ENCODE results near the gene GDF7. TPM values are rescaled to one million over a fixed set of nuclear protein-coding genes. Genes with fewer than 3 reads are reported as not detected.

Gene GDF7
- polyA plus RNA-seq, 1 donor (not counting 4 experiments of a cell fraction or from before 2014, with no cell fraction given), result not detected

DNA sequence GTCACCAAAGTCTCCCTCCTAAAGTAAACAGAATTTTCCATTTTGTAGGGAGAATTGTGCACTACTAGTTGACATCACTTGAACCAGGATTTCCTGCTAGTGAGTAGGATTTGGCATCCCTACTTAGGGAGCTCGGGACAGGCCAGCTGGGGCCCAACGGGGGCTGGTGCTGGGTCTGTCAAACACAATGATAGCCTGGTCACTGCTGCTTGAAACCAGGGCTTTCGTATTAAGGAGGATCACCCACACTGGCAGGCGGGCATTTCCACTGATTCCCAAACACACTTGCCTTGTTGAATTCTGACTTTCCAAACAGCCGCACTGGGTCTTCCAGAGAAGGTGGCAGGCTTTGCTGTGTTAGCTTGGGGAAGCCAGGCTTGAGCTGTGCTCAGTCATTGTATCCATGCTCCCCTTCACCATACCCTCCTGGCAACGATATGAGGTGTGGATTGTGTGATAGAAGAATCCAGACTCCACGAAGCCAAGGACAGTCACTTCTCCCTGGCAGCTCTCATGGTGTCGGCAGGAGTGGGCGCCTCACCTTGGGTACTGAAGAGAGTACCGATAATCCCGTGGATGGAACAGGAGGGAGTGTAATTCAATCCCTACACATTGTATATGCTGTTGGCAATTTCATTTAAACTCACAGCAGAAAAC, 7.5 kb downstream of the GDF7 start:
- no peaks in the 10 kb centered on the region for H3K9me3 ChIP-seq (ENCODE audit: control insufficient read depth, low read depth, low read length)
- TF ChIP-seq CTCF (optimal IDR thresholded peaks at IDR 0.05 in 1 of 3, IDR thresholded peaks at IDR 0.05 in 1 of 3, conservative IDR thresholded peaks at IDR 0.05 in 1 of 3; ENCODE audit: extremely low read depth in 1 of 3, insufficient read depth in 2 of 3, low read length in 3 of 3), result no peak
- no peak for TF ChIP-seq EZH2 (IDR thresholded peaks at IDR 0.05; ENCODE audit: low read length)
- no peak overlapping the region for H3K9ac ChIP-seq (ENCODE audit: control insufficient read depth, extremely low read depth, insufficient read depth, low read length)
- H4K20me1 ChIP-seq (ENCODE audit: control insufficient read depth, extremely low read depth, insufficient read depth, low read length), result no peaks in the 10 kb centered on the region
- no peak overlapping the region for H2AFZ ChIP-seq (ENCODE audit: control insufficient read depth, low read length)
- H3K4me2 ChIP-seq (ENCODE audit: control insufficient read depth, extremely low read depth, insufficient read depth, low read depth, low read length), result no peak overlapping the region
- dilution Hi-C loops (cut with MboI; ENCODE audit: extremely low pct_ligation_motif_present, low sequenced_read_pairs), result no loop called here
- FAIRE-seq (no peak), DNase-seq (ENCODE audit: low read depth, low spot score) (no peak)
- no peaks in the 10 kb centered on the region for H3K9me1 ChIP-seq (ENCODE audit: control insufficient read depth, extremely low read depth, insufficient read depth, low read length)
- H3K79me2 ChIP-seq (ENCODE audit: control insufficient read depth, insufficient read depth, low read length), result no peaks in the 10 kb centered on the region
- no peak overlapping the region for H3K27ac ChIP-seq (ENCODE audit: control insufficient read depth, insufficient read depth, low read length)
- peaks cover 47% of the 10 kb centered on the region for H3K27me3 ChIP-seq (ENCODE audit: control insufficient read depth, extremely low read depth, insufficient read depth, low read length)
- no peaks in the 10 kb centered on the region for H3K4me1 ChIP-seq (ENCODE audit: control insufficient read depth, extremely low read depth, insufficient read depth, low read length)
- H3K36me3 ChIP-seq (ENCODE audit: control insufficient read depth in 2 of 2, extremely low read depth in 1 of 2, insufficient read depth in 2 of 2, low read length in 2 of 2), result no peaks in the 10 kb centered on the region
- no peak overlapping the region for H3K4me3 ChIP-seq (ENCODE audit: control insufficient read depth in 2 of 3, extremely low read depth in 1 of 3, insufficient read depth in 2 of 3, low read depth in 1 of 3, low read length in 3 of 3)

- no peak overlapping the region for H3K27ac ChIP-seq (ENCODE audit: control insufficient read depth, insufficient read depth, low read length)
- H3K27me3 ChIP-seq (ENCODE audit: control insufficient read depth, extremely low read depth, insufficient read depth, low read length), result peaks cover 40% of the 10 kb centered on the region
- H3K4me2 ChIP-seq (ENCODE audit: control insufficient read depth, extremely low read depth, insufficient read depth, low read depth, low read length), result no peak overlapping the region
- dilution Hi-C loops (cut with MboI; ENCODE audit: extremely low pct_ligation_motif_present, low sequenced_read_pairs), result no loop called here
- FAIRE-seq (no peak), DNase-seq (ENCODE audit: low read depth, low spot score) (no peak)
- no peak overlapping the region for H3K4me3 ChIP-seq (ENCODE audit: control insufficient read depth in 2 of 3, extremely low read depth in 1 of 3, insufficient read depth in 2 of 3, low read depth in 1 of 3, low read length in 3 of 3)
- no peak overlapping the region for H3K9ac ChIP-seq (ENCODE audit: control insufficient read depth, extremely low read depth, insufficient read depth, low read length)
- H3K36me3 ChIP-seq (ENCODE audit: control insufficient read depth in 2 of 2, extremely low read depth in 1 of 2, insufficient read depth in 2 of 2, low read length in 2 of 2), result no peaks in the 10 kb centered on the region
- no peaks in the 10 kb centered on the region for H3K4me1 ChIP-seq (ENCODE audit: control insufficient read depth, extremely low read depth, insufficient read depth, low read length)
- no peak for TF ChIP-seq EZH2 (IDR thresholded peaks at IDR 0.05; ENCODE audit: low read length)
- TF ChIP-seq CTCF (optimal IDR thresholded peaks at IDR 0.05 in 1 of 3, IDR thresholded peaks at IDR 0.05 in 1 of 3, conservative IDR thresholded peaks at IDR 0.05 in 1 of 3; ENCODE audit: extremely low read depth in 1 of 3, insufficient read depth in 2 of 3, low read length in 3 of 3), result no peak
- no peaks in the 10 kb centered on the region for H3K79me2 ChIP-seq (ENCODE audit: control insufficient read depth, insufficient read depth, low read length)
- H2AFZ ChIP-seq (ENCODE audit: control insufficient read depth, low read length), result no peak overlapping the region
- no peaks in the 10 kb centered on the region for H3K9me3 ChIP-seq (ENCODE audit: control insufficient read depth, low read depth, low read length)
- no peaks in the 10 kb centered on the region for H3K9me1 ChIP-seq (ENCODE audit: control insufficient read depth, extremely low read depth, insufficient read depth, low read length)
- no peaks in the 10 kb centered on the region for H4K20me1 ChIP-seq (ENCODE audit: control insufficient read depth, extremely low read depth, insufficient read depth, low read length)
These were observed 8.2 kb downstream of the GDF7 start for GRCh38 chr2:20674974-20675679.
